DOHH2 (cell line): ENCODE data around the gene CLK2.

Experiments
- H3F3A ChIP-seq: fragments of 200-600 bp; sonication (generic), shearing (Covaris generic); 2 replicates; pipeline ENCODE4 v1.6.0; 2016; ENCODE audit warnings: antibody characterized with exemption, mild to moderate bottlenecking; ENCODE audit not compliant: control insufficient read depth, insufficient read depth
- H3K27ac ChIP-seq: fragments of 200-600 bp; sonication (generic); 2 replicates; pipeline ENCODE4 v1.5.1; 2014; ENCODE audit warnings: low read depth, mild to moderate bottlenecking, low read length, moderate library complexity
- H3K27me3 ChIP-seq: fragments of 200-600 bp; sonication (generic); 2 replicates; pipeline ENCODE4 v1.6.1; 2014; ENCODE audit warnings: mild to moderate bottlenecking, low read length, mixed read lengths; ENCODE audit not compliant: control insufficient read depth
- H3K36me3 ChIP-seq: fragments of 200-600 bp; sonication (generic); 2 replicates; pipeline ENCODE4 v1.6.1; 2014; ENCODE audit warnings: mild to moderate bottlenecking, low read length, moderate library complexity, mixed read lengths; ENCODE audit not compliant: control insufficient read depth
- H3K4me1 ChIP-seq: fragments of 200-600 bp; sonication (generic); 2 replicates; pipeline ENCODE4 v1.6.1; 2014; ENCODE audit warnings: mild to moderate bottlenecking, low read length, mixed read lengths; ENCODE audit not compliant: control insufficient read depth
- H3K4me2 ChIP-seq: fragments of 200-600 bp; sonication (generic); 2 replicates; pipeline ENCODE4 v1.6.0; 2014; ENCODE audit warnings: mild to moderate bottlenecking, low read length, moderate library complexity
- H3K4me3 ChIP-seq: fragments of 200-600 bp; sonication (generic); 2 replicates; pipeline ENCODE4 v1.5.1; 2014; ENCODE audit warnings: mild to moderate bottlenecking, low read length, mixed read lengths
- H3K79me2 ChIP-seq: fragments of 200-600 bp; sonication (generic); 2 replicates; pipeline ENCODE4 v1.6.1; 2014; ENCODE audit warnings: mild to moderate bottlenecking, low read length, mixed read lengths; ENCODE audit not compliant: control insufficient read depth
- H3K9me2 ChIP-seq: fragments of 200-600 bp; sonication (generic); replicated peaks from 2 replicates; pipeline ENCODE4 v1.6.1; 2014; ENCODE audit warnings: mild to moderate bottlenecking, low read length, mixed read lengths; ENCODE audit not compliant: control insufficient read depth
- H3K9me3 ChIP-seq: fragments of 200-600 bp; sonication (generic); 2 replicates; pipeline ENCODE4 v1.6.1; 2014; ENCODE audit warnings: antibody characterized with exemption, low read length, mixed read lengths; ENCODE audit not compliant: control insufficient read depth, insufficient read depth
- H4K20me1 ChIP-seq: fragments of 200-600 bp; sonication (generic); 2 replicates; pipeline ENCODE4 v1.6.0; 2014; ENCODE audit warnings: low read depth, mild to moderate bottlenecking, antibody characterized with exemption, low read length, moderate library complexity; ENCODE audit not compliant: control insufficient read depth, insufficient read depth
- CTCF ChIP-seq: fragments of 200-600 bp; sonication (generic); IDR thresholded peaks from one replicate; pipeline ENCODE4 v1.5.1; 2014; ENCODE audit warnings: antibody characterized with exemption, mild to moderate bottlenecking, low read depth, low read length; ENCODE audit not compliant: poor library complexity, severe bottlenecking
- EZH2phosphoT487 ChIP-seq: fragments of 200-600 bp; sonication (generic); IDR thresholded peaks from 2 replicates; pipeline ENCODE4 v1.6.1; 2017; ENCODE audit warnings: borderline replicate concordance, mild to moderate bottlenecking, antibody characterized with exemption, low read length, moderate library complexity, mixed read lengths

The CLK2 gene

GRCh38 chr1:155296661-155297060 lies 23.4 kb upstream of the CLK2 start:
- H3K4me2 ChIP-seq = peak overlapping the region; percentile 74

GRCh38 chr1:155295942-155296267 lies 22.6 kb upstream of the CLK2 start:
- no peaks in the 10 kb centered on the region for H3K9me2 ChIP-seq
- H3F3A ChIP-seq = no peaks in the 10 kb centered on the region
- no peak overlapping the region for H3K4me2 ChIP-seq
- no peaks in the 10 kb centered on the region for H3K9me3 ChIP-seq
- no peak for TF ChIP-seq EZH2phosphoT487
- TF ChIP-seq CTCF = no peak
- no peak overlapping the region for H3K4me3 ChIP-seq
- H3K36me3 ChIP-seq = no peaks in the 10 kb centered on the region
- H3K27me3 ChIP-seq = no peaks in the 10 kb centered on the region
- peaks cover 22% of the 10 kb centered on the region for H3K4me1 ChIP-seq
- H3K79me2 ChIP-seq = no peaks in the 10 kb centered on the region
- H4K20me1 ChIP-seq = no peaks in the 10 kb centered on the region
- no peak overlapping the region for H3K27ac ChIP-seq

More at GRCh38 chr1:155296661-155297060, 23.4 kb upstream of the CLK2 start:
- Histone ChIP-seq H4K20me1 (no peaks in the 10 kb centered on the region), H3K27ac (peak overlapping the region; percentile 65), H3K36me3 (no peaks in the 10 kb centered on the region), H3K9me3 (no peaks in the 10 kb centered on the region), H3K9me2 (no peaks in the 10 kb centered on the region), H3K4me3 (peak overlapping the region; percentile 54), H3K79me2 (no peaks in the 10 kb centered on the region), H3K4me1 (peaks cover 22% of the 10 kb centered on the region), H3K27me3 (no peaks in the 10 kb centered on the region), H3F3A (no peaks in the 10 kb centered on the region)
- TF ChIP-seq EZH2phosphoT487 = no peak
- TF ChIP-seq CTCF = no peak

- no peak overlapping the region for H3K4me2 ChIP-seq
- H3K4me3 ChIP-seq = no peak overlapping the region
These were observed 22.1 kb upstream of the CLK2 start for GRCh38 chr1:155295183-155295941.

More at GRCh38 chr1:155295183-155295941, 22.1 kb upstream of the CLK2 start:
- Histone ChIP-seq H3K4me1 (peaks cover 22% of the 10 kb centered on the region), H3K9me2 (no peaks in the 10 kb centered on the region), H3K27me3 (no peaks in the 10 kb centered on the region), H4K20me1 (no peaks in the 10 kb centered on the region), H3K9me3 (no peaks in the 10 kb centered on the region), H3K36me3 (no peaks in the 10 kb centered on the region), H3K27ac (no peak overlapping the region), H3K79me2 (no peaks in the 10 kb centered on the region), H3F3A (no peaks in the 10 kb centered on the region)
- TF ChIP-seq EZH2phosphoT487 (no peak), CTCF (no peak)
